ENCODE measurements around the gene VWDE.

Gene VWDE

DNA sequence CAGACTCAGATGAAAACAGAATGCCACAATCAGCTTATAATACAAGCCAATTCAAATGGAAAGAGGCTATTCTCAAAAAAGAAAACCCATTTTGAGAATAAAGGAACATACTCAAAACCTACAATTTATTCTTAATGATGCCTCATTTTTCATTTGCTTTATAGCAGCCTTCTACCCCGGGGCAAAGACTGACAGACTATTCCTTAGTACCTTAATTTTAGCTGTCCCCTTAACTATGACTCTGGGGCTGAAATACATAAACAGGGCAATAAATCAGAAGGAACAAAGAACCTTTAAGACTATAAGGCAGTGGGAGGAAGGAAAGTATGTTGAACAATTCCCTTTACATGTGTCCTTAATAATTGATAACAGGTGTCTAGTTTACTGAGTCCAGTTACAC is 115.8 kb downstream of the VWDE start:
- Histone ChIP-seq H3K4me1 (ENCODE audit: control insufficient read depth, insufficient read depth, low read length) (no peaks in the 10 kb centered on the region), H3K27me3 (ENCODE audit: control insufficient read depth, insufficient read depth, low read length) (no peaks in the 10 kb centered on the region), H3K4me3 (ENCODE audit: low read depth, low read length) (no peak overlapping the region), H3K9ac (ENCODE audit: low read length) (no peak overlapping the region), H3K9me3 (ENCODE audit: control insufficient read depth, insufficient read depth, low read depth, low read length) (peaks cover 20% of the 10 kb centered on the region), H3K36me3 (ENCODE audit: control insufficient read depth, insufficient read depth, low read length) (no peaks in the 10 kb centered on the region), H3K27ac (ENCODE audit: low read depth, low read length) (no peak overlapping the region)

DNA sequence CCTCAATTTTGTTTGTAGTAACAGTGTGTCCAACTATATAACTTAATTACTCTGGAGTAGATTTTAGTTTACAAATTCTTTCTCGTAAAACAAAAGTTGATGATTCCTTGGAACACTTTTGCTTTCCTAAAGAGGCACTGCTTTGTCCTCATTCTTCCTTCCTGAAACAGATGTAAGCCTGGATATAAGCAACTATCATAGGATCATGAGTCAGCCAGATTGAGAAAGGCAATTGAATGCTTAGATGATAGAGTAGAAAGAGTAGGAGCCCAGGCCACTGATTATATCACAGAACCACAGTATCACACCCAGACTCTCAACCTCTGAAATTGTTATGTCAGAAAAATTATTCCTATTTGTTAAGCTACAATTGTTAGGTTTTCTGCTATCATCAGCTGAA is 122.6 kb downstream of the VWDE start:
- no peak overlapping the region for H3K27ac ChIP-seq (ENCODE audit: low read depth, low read length)
- no peaks in the 10 kb centered on the region for H3K9me3 ChIP-seq (ENCODE audit: control insufficient read depth, insufficient read depth, low read depth, low read length)
- no peaks in the 10 kb centered on the region for H3K4me1 ChIP-seq (ENCODE audit: control insufficient read depth, insufficient read depth, low read length)
- no peaks in the 10 kb centered on the region for H3K27me3 ChIP-seq (ENCODE audit: control insufficient read depth, insufficient read depth, low read length)
- no peak overlapping the region for H3K4me3 ChIP-seq (ENCODE audit: low read depth, low read length)
- no peaks in the 10 kb centered on the region for H3K36me3 ChIP-seq (ENCODE audit: control insufficient read depth, insufficient read depth, low read length)
- no peak overlapping the region for H3K9ac ChIP-seq (ENCODE audit: low read length)

All from HUES6 (cell line).